NCI-H748 treated with DMSO at 0.1 percent for 48 hours (cell line): ENCODE results near the gene BBIP1.

Experiments used
- DNase-seq: peaks from one replicate; lab custom pipeline; 2025; lab: John Stamatoyannopoulos, UW

The BBIP1 gene

GRCh38 chr10:110918643-110919348 lies at the start of gene BBIP1:
TSS of gene BBIP1 (minus strand) at chr10:110919180. CDS start at chr10:110918157, 1,023 bp downstream.
- peak; percentile 95 for DNase-seq

DNA sequence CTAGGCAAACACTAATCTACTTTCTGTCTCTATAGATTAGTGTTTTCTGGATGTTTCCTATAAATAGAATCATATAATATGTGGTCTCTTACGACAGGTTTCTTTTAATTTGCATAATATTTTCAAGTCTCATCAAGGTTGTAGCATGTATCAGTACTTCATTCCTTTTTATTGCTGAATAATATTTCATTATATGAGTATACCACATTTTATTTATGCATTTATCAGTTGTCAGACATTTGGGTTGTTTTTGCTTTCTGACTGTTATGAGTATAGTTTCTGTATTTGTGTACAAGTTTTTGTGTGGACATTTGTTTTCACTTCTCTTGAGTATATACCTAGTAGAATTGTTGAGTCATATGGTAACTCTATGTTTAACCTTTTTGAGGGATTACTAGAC lies 48.7 kb upstream of the BBIP1 start:
- DNase-seq: no peak

DNA sequence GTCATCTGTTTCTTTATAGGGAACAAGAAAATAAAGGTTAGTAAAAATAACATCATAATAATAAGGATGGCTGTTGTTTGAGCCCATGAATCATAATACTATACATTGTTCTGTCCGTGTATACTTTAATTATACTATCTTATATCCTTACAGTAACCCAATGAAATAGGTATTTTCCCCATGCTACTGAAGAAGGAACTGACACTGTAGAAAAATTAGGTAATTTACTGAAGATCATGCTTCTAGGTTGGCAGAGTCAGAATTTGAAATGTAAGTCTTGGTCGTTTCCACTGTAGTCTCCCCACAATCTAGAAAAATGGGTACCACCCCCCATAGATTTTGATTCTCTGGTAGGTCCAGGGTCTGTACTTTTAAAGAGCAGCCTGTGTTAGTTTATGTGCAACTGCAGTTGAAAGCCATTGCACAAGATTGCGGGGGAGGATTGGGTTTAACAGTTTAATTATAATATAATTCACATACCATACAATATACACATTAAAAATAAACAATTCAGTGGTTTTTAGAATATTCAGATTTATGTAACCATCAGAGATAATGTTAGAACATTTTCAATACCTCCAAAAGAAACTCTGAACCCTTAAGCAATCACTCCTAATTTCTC lies 48.1 kb upstream of the BBIP1 start:
- no peak for DNase-seq

- DNase-seq: no peak
Measured at GRCh38 chr10:110966146-110966545, 47.2 kb upstream of the BBIP1 start.

GRCh38 chr10:110965216-110965615 lies 46.2 kb upstream of the BBIP1 start:
- no peak for DNase-seq

- DNase-seq: no peak
Measured at GRCh38 chr10:110964681-110965080, 45.7 kb upstream of the BBIP1 start.

DNA sequence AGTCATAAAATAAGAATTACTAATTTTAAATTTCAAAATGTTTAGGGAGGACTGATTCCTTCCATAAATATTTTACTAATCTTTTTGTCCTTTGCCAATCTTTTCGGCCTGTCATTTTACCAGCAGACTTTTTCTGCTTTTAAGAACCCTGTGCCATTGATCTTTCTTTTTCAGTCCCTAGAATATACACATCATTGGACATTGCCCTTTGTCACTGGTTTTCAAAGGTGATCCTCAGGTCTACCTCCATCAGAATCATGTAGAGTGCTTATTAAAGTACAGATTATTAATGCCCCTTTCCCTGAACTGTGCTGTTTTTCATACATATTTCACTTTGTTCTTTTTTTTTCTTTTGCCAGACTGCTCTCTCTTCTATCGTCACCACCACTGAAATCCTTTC lies 44.2 kb upstream of the BBIP1 start:
- DNase-seq: no peak

DNA sequence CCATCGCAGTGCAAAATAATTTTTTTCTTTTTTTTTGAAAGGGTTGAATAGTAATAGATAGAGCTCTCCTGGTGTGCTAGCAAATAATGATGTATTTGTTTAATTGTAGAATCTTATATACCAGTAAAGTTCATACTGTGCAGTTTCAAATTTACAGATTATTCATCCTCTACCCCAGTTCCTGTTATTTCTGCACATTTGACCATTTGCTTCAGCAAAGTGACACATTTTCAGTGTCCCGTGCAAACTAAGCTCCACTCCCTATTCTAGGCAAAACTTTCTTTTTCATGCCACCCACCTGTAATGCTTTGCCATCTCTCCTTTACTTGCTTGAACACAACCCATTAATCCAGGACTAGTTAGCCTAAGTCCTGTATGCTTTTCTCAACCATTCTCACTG lies 43.5 kb upstream of the BBIP1 start:
- no peak for DNase-seq

DNA sequence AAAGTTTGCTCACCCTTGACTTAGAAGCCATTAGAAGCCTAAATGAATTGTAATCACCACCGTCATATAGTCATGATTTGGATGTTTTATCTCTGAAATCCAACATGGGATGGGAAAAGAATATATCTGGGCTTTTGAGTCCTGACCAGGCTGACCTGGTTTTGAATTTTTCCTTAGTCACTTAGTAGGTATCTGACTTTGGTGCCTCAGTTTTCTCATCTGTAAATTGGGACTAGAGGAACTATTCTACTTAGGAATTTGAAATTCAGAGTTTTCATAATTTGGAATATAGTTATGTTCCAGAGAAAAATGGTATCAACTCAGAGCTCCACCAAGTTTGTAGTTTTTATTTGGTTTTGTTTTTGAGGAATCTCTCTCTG lies 41.3 kb upstream of the BBIP1 start:
- no peak for DNase-seq

DNA sequence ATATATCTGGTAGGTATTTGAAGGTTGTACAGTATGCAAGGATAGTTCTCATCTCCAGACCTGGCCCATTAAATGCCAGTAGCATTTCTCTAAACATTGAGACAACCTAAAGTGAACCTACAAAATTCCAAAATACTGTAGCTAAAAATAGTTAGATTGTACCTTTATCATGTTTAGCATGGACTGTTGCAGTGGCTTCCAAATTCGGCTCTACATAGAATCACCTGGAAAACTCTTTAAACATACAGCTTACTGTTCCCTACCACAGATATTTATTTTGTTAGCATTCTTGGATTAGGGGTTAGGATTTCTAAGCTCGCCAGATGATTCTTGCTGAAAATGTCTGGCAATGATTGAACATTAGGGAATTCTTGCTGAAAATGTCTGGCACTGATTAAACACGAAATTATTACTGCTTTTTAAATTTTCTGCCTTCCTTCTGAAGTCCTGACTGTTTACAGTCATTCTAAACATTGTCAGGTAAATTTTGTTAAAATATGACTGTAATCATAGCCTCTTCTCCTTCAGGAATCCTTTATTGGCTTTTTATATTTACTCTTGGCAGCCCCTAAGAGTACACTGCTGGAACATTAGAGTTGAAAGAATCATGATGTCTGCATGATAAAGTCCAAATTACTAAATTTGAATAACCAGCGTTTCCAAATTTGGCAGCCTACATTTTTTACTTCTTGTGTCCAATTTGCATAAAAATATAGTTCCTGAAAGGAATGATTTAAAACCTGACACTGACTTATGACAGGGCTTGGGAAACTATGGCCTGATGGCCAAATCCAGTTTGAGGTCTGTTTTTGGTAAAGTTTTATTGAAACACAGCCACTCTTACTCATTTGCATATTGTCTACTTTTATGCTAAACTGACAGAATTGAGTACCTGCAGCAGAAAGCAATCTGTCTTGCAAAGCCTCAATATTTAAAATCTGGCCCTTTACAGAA lies 40.7 kb upstream of the BBIP1 start:
- no peak for DNase-seq

GRCh38 chr10:110957606-110958005 lies 38.6 kb upstream of the BBIP1 start:
- no peak for DNase-seq

DNA sequence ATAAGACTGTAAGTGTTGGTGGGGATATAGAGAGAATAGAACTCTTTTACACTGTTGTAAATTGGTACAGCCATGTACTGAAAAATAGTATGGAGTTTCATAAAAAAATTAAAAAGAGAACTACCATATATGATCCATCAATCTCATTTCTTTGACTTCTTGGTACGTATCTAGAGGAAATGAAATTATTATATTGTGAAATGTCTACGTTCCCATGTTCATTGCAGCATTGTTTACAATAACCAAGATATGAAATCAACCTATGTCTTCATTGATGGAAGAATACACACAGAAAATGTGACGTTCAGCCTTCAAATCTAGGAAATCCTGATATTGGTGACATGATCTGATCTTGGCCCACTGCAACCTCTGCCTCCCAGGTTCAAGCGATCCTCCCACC lies 32.4 kb upstream of the BBIP1 start:
- no peak for DNase-seq

DNA sequence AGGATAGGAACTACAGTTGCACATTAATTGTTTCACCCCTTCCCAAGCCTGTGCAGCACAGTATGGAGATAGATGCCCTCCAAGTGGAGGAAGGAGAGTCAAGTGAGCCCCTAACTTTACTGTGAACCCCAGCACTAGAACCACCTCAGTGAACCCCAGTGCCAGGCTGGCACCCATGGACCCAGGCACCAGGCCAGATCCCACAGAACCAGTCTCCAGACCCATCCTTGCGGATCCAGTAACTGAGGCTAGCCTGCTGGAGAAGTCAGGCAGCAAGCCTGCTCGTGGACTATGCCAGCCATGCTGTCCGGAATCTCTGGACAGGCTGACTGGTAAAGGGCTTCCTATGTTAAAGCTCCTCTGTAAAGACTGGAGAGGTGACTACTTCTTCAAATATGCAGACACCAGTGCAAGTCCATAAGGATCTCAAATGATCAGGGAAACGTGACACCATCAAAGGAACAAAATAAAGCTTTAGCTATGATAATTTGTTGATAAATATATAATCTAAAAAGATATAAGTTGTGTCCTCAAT lies 28.1 kb upstream of the BBIP1 start:
- no peak for DNase-seq

DNA sequence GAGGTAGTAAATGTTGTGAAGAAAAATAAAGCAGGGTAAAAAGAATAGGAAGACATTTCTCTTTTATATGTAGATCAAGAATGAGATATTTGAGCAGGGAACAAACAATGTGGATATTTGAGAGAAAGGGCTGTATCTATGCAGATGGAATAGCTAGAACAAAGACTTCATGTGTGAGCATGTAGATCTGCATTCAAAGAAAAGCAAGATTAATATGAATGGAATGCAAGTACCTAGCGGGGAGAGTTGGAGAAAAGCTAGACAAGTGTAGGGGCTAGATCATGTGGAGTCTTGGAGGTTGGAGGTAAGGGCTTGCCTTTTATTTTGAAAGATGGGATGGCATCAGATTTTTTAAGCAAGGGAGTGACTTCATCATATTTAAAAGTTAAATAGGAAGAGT lies 27.5 kb upstream of the BBIP1 start:
- DNase-seq: no peak

DNA sequence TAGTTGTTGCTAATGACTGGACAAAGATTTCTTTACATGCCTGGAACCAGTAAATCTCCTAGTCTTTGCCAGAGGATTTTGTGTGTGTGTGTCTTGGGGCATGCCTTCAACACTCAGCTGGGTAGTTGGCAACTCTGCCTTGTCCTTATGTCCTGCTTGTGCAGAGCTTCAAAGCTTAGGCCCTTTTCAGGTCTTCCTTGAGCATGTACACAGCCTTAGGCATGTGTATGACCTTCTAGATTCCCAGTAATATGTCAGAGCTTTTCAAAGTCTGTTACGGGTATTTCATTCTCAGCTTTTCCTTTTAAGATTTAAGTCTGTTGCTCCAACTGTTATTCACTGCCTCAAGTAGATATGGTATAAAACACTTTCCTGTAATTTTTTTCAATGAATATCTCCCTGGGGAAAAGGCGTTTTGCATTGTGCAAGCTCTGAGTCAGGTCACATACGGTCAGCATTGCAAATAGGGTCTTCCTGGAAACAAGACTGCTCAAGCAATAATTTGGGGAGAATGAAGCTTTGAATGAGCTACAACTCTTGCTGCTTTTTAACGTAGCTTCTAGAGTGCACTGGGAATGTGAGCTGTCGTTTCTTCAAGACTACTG lies 25.9 kb upstream of the BBIP1 start:
- DNase-seq: no peak

DNA sequence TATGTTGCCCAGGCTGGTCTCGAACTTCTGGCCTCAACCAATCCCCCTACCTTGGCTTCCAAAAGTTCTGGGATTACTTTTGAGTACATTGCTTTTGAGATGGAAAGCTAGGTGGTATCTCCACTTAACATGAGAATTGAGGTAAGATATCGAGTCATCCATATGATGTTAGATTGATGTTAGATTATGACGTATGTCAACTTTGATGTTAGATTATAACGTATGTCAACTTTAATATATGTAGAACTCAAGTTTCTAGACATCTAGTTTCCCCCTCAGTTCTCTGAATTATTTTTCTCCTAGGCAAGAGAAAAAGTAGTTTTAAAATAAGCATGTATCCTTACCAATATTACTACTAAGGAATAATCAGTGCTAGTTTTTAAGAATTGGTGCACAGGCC lies 20.4 kb upstream of the BBIP1 start:
- no peak for DNase-seq

DNA sequence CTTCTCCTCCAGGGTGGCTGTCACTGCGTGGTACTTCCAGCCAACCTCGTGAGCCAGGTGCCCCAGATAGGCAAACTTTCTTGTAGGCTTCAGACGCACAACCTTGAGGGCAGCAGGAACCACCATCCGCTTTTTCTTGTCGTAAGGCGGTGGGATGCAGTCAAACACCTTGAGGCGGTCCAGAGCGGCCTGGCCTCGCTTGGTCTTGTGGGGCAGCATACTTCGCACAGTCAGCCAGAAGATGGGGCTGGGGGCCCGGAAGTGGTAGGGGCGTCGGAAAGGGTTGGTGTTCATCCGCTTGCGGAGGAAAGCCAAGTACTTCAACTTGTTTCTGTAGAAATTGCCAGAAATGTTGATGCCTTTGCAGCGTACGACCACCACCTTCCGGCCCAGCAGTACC lies 17.8 kb upstream of the BBIP1 start:
- no peak for DNase-seq

DNA sequence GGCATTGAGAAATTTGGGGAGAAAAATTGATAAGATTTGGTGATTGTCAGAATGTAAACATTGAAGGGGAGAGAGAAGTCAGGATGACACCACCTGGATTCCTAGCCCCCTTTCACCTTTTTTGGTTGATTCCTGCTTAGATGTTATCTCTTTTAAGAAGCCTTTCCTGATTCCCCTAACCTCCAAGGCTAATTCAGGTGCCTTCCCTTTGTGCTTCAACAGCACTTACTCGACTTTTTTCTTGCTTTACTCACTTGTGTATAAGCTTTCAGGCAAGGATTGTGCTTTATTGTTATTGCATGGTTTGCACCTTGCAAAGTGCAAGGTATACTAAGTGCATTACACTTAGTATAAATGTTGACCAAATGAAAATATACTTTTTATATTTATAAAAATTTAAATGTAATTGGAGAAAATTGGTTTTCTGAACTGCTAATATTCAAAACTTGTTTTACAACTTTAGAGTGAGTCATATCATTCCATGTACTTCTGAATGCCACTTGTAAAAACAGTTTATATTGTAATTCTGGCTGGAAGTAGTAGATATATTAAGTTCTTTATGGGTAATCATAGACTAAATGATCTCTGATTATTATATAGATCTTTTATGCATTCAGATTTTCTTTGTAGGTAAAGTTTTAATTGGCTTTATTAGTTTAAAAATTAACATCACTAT lies 13.7 kb upstream of the BBIP1 start:
- DNase-seq: no peak

DNA sequence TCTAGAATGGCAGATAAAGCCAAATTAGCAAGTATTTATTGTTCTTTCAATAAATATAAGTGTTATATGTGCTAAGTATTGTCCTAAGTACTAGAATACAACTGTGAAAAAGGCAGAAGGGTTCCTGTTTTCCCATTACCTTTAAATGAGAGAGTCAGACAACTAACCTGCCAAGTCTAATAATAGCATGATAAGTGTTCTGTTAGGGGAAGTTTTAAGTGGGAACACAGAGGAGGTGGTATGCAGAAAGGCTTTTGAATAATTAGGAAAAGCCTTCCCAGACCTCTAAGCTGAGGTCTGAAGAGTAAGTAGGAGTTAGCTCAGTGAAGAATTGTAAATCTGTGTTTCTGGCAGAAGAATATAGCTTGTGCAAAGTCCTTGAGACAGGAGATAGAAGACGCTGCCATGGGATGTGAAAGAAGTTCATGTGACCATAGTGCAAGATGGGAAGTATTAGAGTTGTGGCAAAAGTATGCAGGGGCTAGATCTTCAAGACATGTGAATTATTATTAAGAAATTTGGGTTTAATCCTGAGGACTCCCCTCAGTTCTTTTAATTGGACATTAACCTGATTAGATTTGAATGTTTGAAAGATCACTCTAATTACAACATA lies 12.9 kb upstream of the BBIP1 start:
- DNase-seq: no peak

GRCh38 chr10:110927461-110927860 lies 8.5 kb upstream of the BBIP1 start:
- no peak for DNase-seq

GRCh38 chr10:110923856-110924493 lies 5.0 kb upstream of the BBIP1 start:
- no peak for DNase-seq
